Loucy (cell line): ENCODE data around the gene DENND5A.
A peak's percentile ranks its signal among the peaks of the same experiment; 100 is the strongest.

Source experiments
- H2AFZ ChIP-seq: fragments of 200-600 bp; sonication (generic); 2 replicates; pipeline ENCODE4 v1.6.0; 2016; ENCODE audit warnings: antibody characterized with exemption, mild to moderate bottlenecking, low read length, moderate library complexity
- H3F3A ChIP-seq: fragments of 200-600 bp; 2 replicates; pipeline ENCODE4 v1.6.0; 2016; ENCODE audit warnings: antibody characterized with exemption, low read depth, mild to moderate bottlenecking
- H3K27me3 ChIP-seq: fragments of 200-600 bp; sonication (generic); 2 replicates; pipeline ENCODE4 v1.6.1; 2014; ENCODE audit warnings: low read length, mild to moderate bottlenecking; ENCODE audit not compliant: insufficient read depth, poor library complexity, severe bottlenecking
- H3K36me3 ChIP-seq: fragments of 200-600 bp; sonication (generic); 2 replicates; pipeline ENCODE4 v1.6.1; 2016; ENCODE audit warnings: low read length; ENCODE audit not compliant: insufficient read depth
- H3K4me1 ChIP-seq: fragments of 200-600 bp; sonication (generic); 2 replicates; pipeline ENCODE4 v1.5.1; 2014; ENCODE audit warnings: low read length, mild to moderate bottlenecking; ENCODE audit not compliant: insufficient read depth, poor library complexity, severe bottlenecking
- H3K4me2 ChIP-seq: fragments of 200-600 bp; sonication (generic); 2 replicates; pipeline ENCODE4 v1.6.0; 2014; ENCODE audit warnings: antibody characterized with exemption, low read length, low read depth, mild to moderate bottlenecking; ENCODE audit not compliant: poor library complexity, severe bottlenecking
- H3K4me3 ChIP-seq: fragments of 200-600 bp; sonication (generic); 2 replicates; pipeline ENCODE4 v1.5.1; 2014; ENCODE audit warnings: low read length, mild to moderate bottlenecking, mixed read lengths; ENCODE audit not compliant: poor library complexity, severe bottlenecking
- H3K79me2 ChIP-seq: fragments of 200-600 bp; sonication (generic); 2 replicates; pipeline ENCODE4 v1.6.1; 2014; ENCODE audit warnings: low read length; ENCODE audit not compliant: insufficient read depth
- H3K9ac ChIP-seq: fragments of 200-600 bp; sonication (generic); 2 replicates; pipeline ENCODE4 v1.6.0; 2014; ENCODE audit warnings: mild to moderate bottlenecking, low read depth, low read length, moderate library complexity; ENCODE audit not compliant: poor library complexity, severe bottlenecking
- H3K9me2 ChIP-seq: fragments of 200-600 bp; sonication (generic); replicated peaks from 2 replicates; pipeline ENCODE4 v1.6.1; 2016; ENCODE audit warnings: low read depth, low read length, mixed read lengths
- H3K9me3 ChIP-seq: fragments of 200-600 bp; sonication (generic); 2 replicates; pipeline ENCODE4 v1.6.1; 2014; ENCODE audit warnings: mild to moderate bottlenecking, antibody characterized with exemption, low read length, low read depth; ENCODE audit not compliant: insufficient read depth
- H4K20me1 ChIP-seq: fragments of 200-600 bp; sonication (generic); 2 replicates; pipeline ENCODE4 v1.6.0; 2014; ENCODE audit warnings: antibody characterized with exemption, low read length, mild to moderate bottlenecking; ENCODE audit not compliant: insufficient read depth, poor library complexity, severe bottlenecking
- CTCF ChIP-seq: fragments of 200-600 bp; sonication (generic); conservative IDR thresholded peaks from 2 replicates; pipeline ENCODE4 v1.5.1; 2014; ENCODE audit warnings: mild to moderate bottlenecking, antibody characterized with exemption, low read length
- EZH2phosphoT487 ChIP-seq: fragments of 200-600 bp; IDR thresholded peaks from 2 replicates; pipeline ENCODE4 v1.6.1; 2018; ENCODE audit warnings: antibody characterized with exemption, mild to moderate bottlenecking, moderate library complexity, borderline replicate concordance

DENND5A gene

DNA sequence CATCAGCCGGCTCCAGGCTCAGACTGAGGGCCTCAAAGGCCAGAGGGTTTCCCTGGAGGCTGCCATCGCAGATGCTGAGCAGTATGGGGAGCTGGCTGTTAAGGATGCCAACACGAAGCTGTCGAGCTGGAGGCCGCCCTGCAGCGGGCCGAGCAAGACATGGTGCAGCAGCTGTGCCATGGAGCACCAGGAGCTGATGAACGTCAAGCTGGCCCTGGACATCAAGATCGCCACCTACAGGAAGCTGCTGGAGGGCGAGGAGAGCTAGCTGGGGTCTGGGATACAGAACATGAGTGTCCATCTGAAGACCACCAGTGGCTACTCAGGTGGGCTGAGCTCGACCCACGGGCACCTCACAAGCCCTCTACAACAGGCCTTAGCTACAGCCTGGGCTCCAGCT, 169.7 kb downstream of the DENND5A start:
- Histone ChIP-seq H3K4me2 (no peak overlapping the region), H3K9me2 (no peaks in the 10 kb centered on the region), H3K4me1 (no peaks in the 10 kb centered on the region), H2AFZ (no peak overlapping the region), H3F3A (no peaks in the 10 kb centered on the region), H3K9me3 (no peaks in the 10 kb centered on the region), H3K36me3 (no peaks in the 10 kb centered on the region), H3K79me2 (no peaks in the 10 kb centered on the region), H3K9ac (no peak overlapping the region), H3K27me3 (no peaks in the 10 kb centered on the region), H4K20me1 (no peaks in the 10 kb centered on the region), H3K4me3 (no peak overlapping the region)
- TF ChIP-seq EZH2phosphoT487 (no peak), CTCF (peak; percentile 58)

DNA sequence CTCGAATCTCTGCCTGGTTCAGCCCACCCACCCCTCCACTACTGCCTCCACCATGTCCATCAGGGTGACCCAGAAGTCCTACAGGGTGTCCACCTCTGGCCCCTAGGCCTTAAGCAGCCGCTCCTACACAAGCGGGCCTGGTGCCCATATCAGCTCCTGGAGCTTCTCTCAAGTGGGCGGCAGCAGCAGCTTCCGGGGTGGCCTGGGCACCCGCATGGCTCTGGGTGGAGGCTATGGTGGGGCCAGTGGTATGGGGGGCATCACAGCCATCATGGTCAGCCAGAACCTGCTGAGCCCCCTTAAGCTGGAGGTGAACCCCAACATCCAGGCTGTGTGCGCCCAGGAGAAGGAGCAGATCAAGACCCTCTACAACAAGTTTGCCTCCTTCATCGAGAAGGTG, 170.7 kb downstream of the DENND5A start:
- TF ChIP-seq EZH2phosphoT487 = no peak
- no peak for TF ChIP-seq CTCF
- no peaks in the 10 kb centered on the region for H3K9me3 ChIP-seq
- no peaks in the 10 kb centered on the region for H3K4me1 ChIP-seq
- H2AFZ ChIP-seq = no peak overlapping the region
- no peaks in the 10 kb centered on the region for H3K9me2 ChIP-seq
- no peak overlapping the region for H3K4me3 ChIP-seq
- no peaks in the 10 kb centered on the region for H3F3A ChIP-seq
- H4K20me1 ChIP-seq = no peaks in the 10 kb centered on the region
- H3K27me3 ChIP-seq = no peaks in the 10 kb centered on the region
- no peaks in the 10 kb centered on the region for H3K79me2 ChIP-seq
- no peak overlapping the region for H3K9ac ChIP-seq
- no peaks in the 10 kb centered on the region for H3K36me3 ChIP-seq
- H3K4me2 ChIP-seq = no peak overlapping the region

- no peaks in the 10 kb centered on the region for H4K20me1 ChIP-seq
- H2AFZ ChIP-seq = no peak overlapping the region
- H3K36me3 ChIP-seq = no peaks in the 10 kb centered on the region
- no peak overlapping the region for H3K4me2 ChIP-seq
- no peaks in the 10 kb centered on the region for H3F3A ChIP-seq
- H3K27me3 ChIP-seq = no peaks in the 10 kb centered on the region
- H3K4me3 ChIP-seq = no peak overlapping the region
- H3K9ac ChIP-seq = no peak overlapping the region
- no peaks in the 10 kb centered on the region for H3K4me1 ChIP-seq
- H3K79me2 ChIP-seq = no peaks in the 10 kb centered on the region
- H3K9me2 ChIP-seq = no peaks in the 10 kb centered on the region
- H3K9me3 ChIP-seq = no peaks in the 10 kb centered on the region
- TF ChIP-seq CTCF (peak; percentile 56), EZH2phosphoT487 (no peak)
Observed at GRCh38 chr11:9092853-9093778, 172.0 kb downstream of the DENND5A start.
